PC-3 (cell line): ENCODE measurements around the gene PSPH. TPM values are rescaled to one million over a fixed set of nuclear protein-coding genes. Genes with fewer than 3 reads are reported as not detected.

Source experiments
- ATAC-seq: fragments of 200-7000 bp; cut with Tn5 transposase; 2 replicates; pipeline ENCODE4 v1.9.1; 2020; ENCODE audit warnings: mild to moderate bottlenecking, moderate library complexity
- BruUV-seq: library from RNA; stranded (reverse); fragments of 400-500 nt; replicated peaks from 2 replicates; lab custom pipeline; 2021; lab: Mats Ljungman, UMichigan
- CTCF ChIA-PET: fragments of 300-600 bp; sonication (Branson Sonifier 250); formaldehyde crosslinking; loops from one replicate; lab custom pipeline; 2022; ENCODE audit warnings: antibody characterized with exemption; lab: Charles Lee
- POLR2A ChIA-PET: fragments of 300-600 bp; sonication (Branson Sonifier 250); formaldehyde crosslinking; loops from one replicate; lab custom pipeline; 2022; ENCODE audit warnings: antibody characterized with exemption; ENCODE audit not compliant: unreplicated experiment; lab: Charles Lee
- DNase-seq: peaks from one replicate; pipeline ENCODE4 v3.0.0-alpha.2; 2015
- H2AFZ ChIP-seq: fragments of 300-600 bp; sonication (generic); 2 replicates; pipeline ENCODE4 v1.6.0; 2016; ENCODE audit warnings: antibody characterized with exemption, low read length
- H3F3A ChIP-seq: fragments of 300-600 bp; sonication (generic); one replicate; pipeline ENCODE4 v1.6.0; 2017; ENCODE audit warnings: antibody characterized with exemption, low read length, control low read depth, mild to moderate bottlenecking; ENCODE audit not compliant: unreplicated experiment
- H3K27ac ChIP-seq: fragments of 300-600 bp; sonication (generic); 2 replicates; pipeline ENCODE4 v1.5.1; 2016; ENCODE audit warnings: mild to moderate bottlenecking, low read length
- H3K27me3 ChIP-seq: fragments of 300-600 bp; sonication (generic); 2 replicates; pipeline ENCODE4 v1.6.1; 2016; ENCODE audit warnings: low read length, mixed read lengths
- H3K36me3 ChIP-seq: fragments of 300-600 bp; sonication (generic); 2 replicates; pipeline ENCODE4 v1.6.1; 2016; ENCODE audit warnings: low read depth, mixed run types, low read length, mixed read lengths
- H3K4me1 ChIP-seq: fragments of 300-600 bp; sonication (generic); 2 replicates; pipeline ENCODE4 v1.5.1; 2016; ENCODE audit warnings: low read length; ENCODE audit not compliant: insufficient read depth
- H3K4me2 ChIP-seq: fragments of 300-600 bp; sonication (generic); 2 replicates; pipeline ENCODE4 v1.6.0; 2016; ENCODE audit warnings: low read length
- H3K4me3 ChIP-seq: fragments of 300-600 bp; sonication (generic); 2 replicates; pipeline ENCODE4 v1.5.1; 2016; ENCODE audit warnings: mild to moderate bottlenecking, low read length, mixed read lengths
- H3K79me2 ChIP-seq: fragments of 300-600 bp; sonication (generic); 2 replicates; pipeline ENCODE4 v1.6.1; 2017; ENCODE audit warnings: low read length, mixed read lengths
- H3K9ac ChIP-seq: fragments of 300-600 bp; sonication (generic); 2 replicates; pipeline ENCODE4 v1.6.0; 2016; ENCODE audit warnings: mild to moderate bottlenecking, low read length
- H3K9me2 ChIP-seq: fragments of 300-600 bp; sonication (generic); replicated peaks from 2 replicates; pipeline ENCODE4 v1.6.1; 2016; ENCODE audit warnings: mixed run types, low read length, mixed read lengths
- H3K9me3 ChIP-seq: fragments of 300-600 bp; sonication (generic); 2 replicates; pipeline ENCODE4 v1.6.1; 2016; ENCODE audit warnings: low read length, mixed read lengths
- H4K20me1 ChIP-seq: fragments of 300-600 bp; sonication (generic); 2 replicates; pipeline ENCODE4 v1.6.1; 2016; ENCODE audit warnings: low read length, mixed read lengths
- CTCF ChIP-seq: fragments of 300-600 bp; sonication (generic); conservative IDR thresholded peaks from 2 replicates; pipeline ENCODE4 v1.5.1; 2017; ENCODE audit warnings: antibody characterized with exemption, low read depth, mild to moderate bottlenecking, low read length
- EZH2 ChIP-seq: fragments of 300-600 bp; sonication (generic); IDR thresholded peaks from one replicate; pipeline ENCODE4 v1.6.1; 2017; ENCODE audit warnings: antibody characterized with exemption, mild to moderate bottlenecking, low read length; ENCODE audit not compliant: unreplicated experiment
- EZH2phosphoT487 ChIP-seq: fragments of 300-600 bp; sonication (generic); IDR thresholded peaks from 2 replicates; pipeline ENCODE4 v1.6.1; 2018; ENCODE audit warnings: mild to moderate bottlenecking, antibody characterized with exemption, low read length, borderline replicate concordance
- intact Hi-C: fragments of 100-400 bp; cut with micrococcal nuclease; formaldehyde crosslinking; loops from 2 replicates; pipeline ENCODE4 v1.9.0; 2023
- total RNA-seq: library from RNA; depleted of rRNA; stranded (reverse); fragments of >200 nt; gene quantifications from 2 replicates; pipeline ENCODE4 v1.2.3, GENCODE V29; 2014

The PSPH gene
- total RNA-seq, 1 experiment from 2014 or later = 66.3 TPM

GRCh38 chr7:56030340-56030739 is 20.9 kb downstream of the PSPH start:
- ATAC-seq = no peak
- TF ChIP-seq EZH2 (no peak), EZH2phosphoT487 (no peak)
- BruUV-seq = no TSS peak
- H3K4me1 ChIP-seq = no peaks in the 10 kb centered on the region
- no peaks in the 10 kb centered on the region; the same call in 1 of the 2 replicates for H3K36me3 ChIP-seq
- ChIA-PET POLR2A (no interaction called here), CTCF (no interaction called here)
- no peak overlapping the region for H2AFZ ChIP-seq
- H3K27me3 ChIP-seq = no peaks in the 10 kb centered on the region
- no peaks in the 10 kb centered on the region for H3F3A ChIP-seq
- H3K9me2 ChIP-seq = no peaks in the 10 kb centered on the region
- no peak for DNase-seq
- H3K9ac ChIP-seq = no peak overlapping the region
- no peak overlapping the region for H3K4me2 ChIP-seq
- H3K27ac ChIP-seq = no peak overlapping the region
- H3K79me2 ChIP-seq = peaks cover 6% of the 10 kb centered on the region
- H3K4me3 ChIP-seq = no peak overlapping the region
- H4K20me1 ChIP-seq = no peaks in the 10 kb centered on the region
- H3K9me3 ChIP-seq = no peaks in the 10 kb centered on the region
- intact Hi-C loops = no loop called here

GRCh38 chr7:56028942-56029630 is 22.2 kb downstream of the PSPH start:
- Histone ChIP-seq H3K9ac (no peak overlapping the region), H3K9me3 (no peaks in the 10 kb centered on the region), H3K36me3 (no peaks in the 10 kb centered on the region; the same call in 1 of the 2 replicates), H2AFZ (no peak overlapping the region), H3K27ac (no peak overlapping the region), H3K27me3 (no peaks in the 10 kb centered on the region), H3K4me1 (no peaks in the 10 kb centered on the region), H3K9me2 (no peaks in the 10 kb centered on the region), H3K79me2 (peaks cover 6% of the 10 kb centered on the region), H4K20me1 (no peaks in the 10 kb centered on the region), H3K4me2 (no peak overlapping the region), H3F3A (no peaks in the 10 kb centered on the region), H3K4me3 (no peak overlapping the region)
- POLR2A ChIA-PET = no interaction called here
- intact Hi-C loops = no loop called here
- BruUV-seq = no TSS peak
- ATAC-seq (peak; percentile 37; the same call in 1 of the 2 replicates), DNase-seq (peak; percentile 66)
- CTCF ChIA-PET = no interaction called here
- TF ChIP-seq EZH2phosphoT487 = no peak
- no peak for TF ChIP-seq CTCF

- Histone ChIP-seq H3K27ac (no peak overlapping the region), H3K9ac (no peak overlapping the region), H3K79me2 (no peaks in the 10 kb centered on the region), H4K20me1 (no peaks in the 10 kb centered on the region), H3K36me3 (no peaks in the 10 kb centered on the region), H3K4me1 (no peaks in the 10 kb centered on the region), H3F3A (no peaks in the 10 kb centered on the region), H3K27me3 (no peaks in the 10 kb centered on the region), H3K4me3 (no peak overlapping the region), H2AFZ (no peak overlapping the region), H3K4me2 (no peak overlapping the region), H3K9me3 (no peaks in the 10 kb centered on the region), H3K9me2 (no peaks in the 10 kb centered on the region)
- intact Hi-C loops = no loop called here
- DNase-seq (no peak), ATAC-seq (no peak)
- BruUV-seq = no TSS peak
- ChIA-PET POLR2A (no interaction called here), CTCF (no interaction called here)
- TF ChIP-seq CTCF = no peak
- no peak for TF ChIP-seq EZH2
- TF ChIP-seq EZH2phosphoT487 = no peak
Measured at GRCh38 chr7:56026538-56026937, 24.7 kb downstream of the PSPH start.
